Testis (tissue), 3 donors: ENCODE results near the gene TNN. TPM values are rescaled to one million over a fixed set of nuclear protein-coding genes. Genes with fewer than 3 reads are reported as not detected.
"Not testable (repeated sequence)": the region's sequence is repeated elsewhere in the genome, so short reads cannot be mapped to it uniquely, and the experiment has no call there.

Source experiments
- DNase-seq: peaks from one replicate; pipeline ENCODE4 v3.0.0-alpha.2; 2019
- H3K27ac ChIP-seq, 2 donors: fragments of 200-600 bp; sonication (generic); one replicate each; pipeline ENCODE4 v1.5.1; 2019
- H3K27me3 ChIP-seq: fragments of 200-600 bp; sonication (generic); one replicate; pipeline ENCODE4 v1.5.1; 2019
- H3K36me3 ChIP-seq: fragments of 200-600 bp; sonication (generic); one replicate; pipeline ENCODE4 v1.5.1; 2017; ENCODE audit warnings: low read depth; ENCODE audit errors: missing control alignments
- H3K4me1 ChIP-seq: fragments of 200-600 bp; sonication (generic); one replicate; pipeline ENCODE4 v1.5.1; 2019
- H3K4me3 ChIP-seq, 2 donors: fragments of 200-600 bp; sonication (generic); one replicate each; pipeline ENCODE4 v1.5.1; 2017 to 2019
- H3K9me3 ChIP-seq: fragments of 200-600 bp; sonication (generic); one replicate; pipeline ENCODE4 v1.5.1; 2017
- POLR2A ChIP-seq: fragments of 450-650 bp; IDR thresholded peaks from one replicate; pipeline ENCODE4 v1.6.1; 2017; ENCODE audit warnings: antibody characterized with exemption, mild to moderate bottlenecking, moderate library complexity
- WGBS, 2 donors: methylation state at CpG; one replicate each; pipeline ENCODE4 v1.1.5; 2018; 5-methylcytosine and 5-hydroxymethylcytosine counted together
- intact Hi-C: fragments of 100-400 bp; cut with DNase I; formaldehyde crosslinking; loops from one replicate; pipeline ENCODE4 v1.15.1; 2023; ENCODE audit warnings: low total_unique reads
- polyA plus RNA-seq: library from polyadenylated mRNA; stranded (reverse); fragments of 350-450 nt; fragmentation: Illumina TruSeq; extraction: RNeasy Lipid Tissue Mini Kit (QIAGEN cat#74804); gene quantifications from one replicate; pipeline ENCODE4 v1.2.3, GENCODE V29; 2014; ENCODE audit warnings: low read depth, low replicate concordance; ENCODE audit not compliant: insufficient read depth
- total RNA-seq, 2 donors: library from RNA; depleted of rRNA; stranded (reverse); fragments of >200 nt; gene quantifications; one replicate each; pipeline ENCODE4 v1.2.3, GENCODE V29; 2016
- TF ChIP-seq, protein P1 (sequence below), 3 experiments: fragments of 450-650 bp in 2 of 3; fragments of 200-600 bp in 1 of 3; sonication (generic) in 1 of 3; IDR thresholded peaks; one replicate each; pipeline ENCODE4 v1.5.1; 2016 to 2019; ENCODE audit warnings: antibody characterized with exemption in 3 of 3, mild to moderate bottlenecking in 2 of 3, moderate library complexity in 1 of 3

Gene TNN
- total and polyA plus RNA-seq, 3 donors from 2014 or later, result 0.16 to 0.37 (median 0.22) TPM

GRCh38 chr1:175099916-175100315, 32.3 kb downstream of the TNN start:
- Histone ChIP-seq H3K9me3 (no peaks in the 10 kb centered on the region), H3K4me1 (no peaks in the 10 kb centered on the region), H3K27me3 (no peaks in the 10 kb centered on the region), H3K36me3 (no peaks in the 10 kb centered on the region), H3K4me3 (no peak overlapping the region), H3K27ac (no peak overlapping the region)
- WGBS, 2 donors, result 74 to 90% methylated on average over 2 of the region's 2 CpGs
- intact Hi-C loops, result no loop called here
- no peak for DNase-seq
- TF ChIP-seq, protein P1, sequence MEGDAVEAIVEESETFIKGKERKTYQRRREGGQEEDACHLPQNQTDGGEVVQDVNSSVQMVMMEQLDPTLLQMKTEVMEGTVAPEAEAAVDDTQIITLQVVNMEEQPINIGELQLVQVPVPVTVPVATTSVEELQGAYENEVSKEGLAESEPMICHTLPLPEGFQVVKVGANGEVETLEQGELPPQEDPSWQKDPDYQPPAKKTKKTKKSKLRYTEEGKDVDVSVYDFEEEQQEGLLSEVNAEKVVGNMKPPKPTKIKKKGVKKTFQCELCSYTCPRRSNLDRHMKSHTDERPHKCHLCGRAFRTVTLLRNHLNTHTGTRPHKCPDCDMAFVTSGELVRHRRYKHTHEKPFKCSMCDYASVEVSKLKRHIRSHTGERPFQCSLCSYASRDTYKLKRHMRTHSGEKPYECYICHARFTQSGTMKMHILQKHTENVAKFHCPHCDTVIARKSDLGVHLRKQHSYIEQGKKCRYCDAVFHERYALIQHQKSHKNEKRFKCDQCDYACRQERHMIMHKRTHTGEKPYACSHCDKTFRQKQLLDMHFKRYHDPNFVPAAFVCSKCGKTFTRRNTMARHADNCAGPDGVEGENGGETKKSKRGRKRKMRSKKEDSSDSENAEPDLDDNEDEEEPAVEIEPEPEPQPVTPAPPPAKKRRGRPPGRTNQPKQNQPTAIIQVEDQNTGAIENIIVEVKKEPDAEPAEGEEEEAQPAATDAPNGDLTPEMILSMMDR (IDR thresholded peaks at IDR 0.05), result no peak
- no peak for TF ChIP-seq POLR2A

DNA sequence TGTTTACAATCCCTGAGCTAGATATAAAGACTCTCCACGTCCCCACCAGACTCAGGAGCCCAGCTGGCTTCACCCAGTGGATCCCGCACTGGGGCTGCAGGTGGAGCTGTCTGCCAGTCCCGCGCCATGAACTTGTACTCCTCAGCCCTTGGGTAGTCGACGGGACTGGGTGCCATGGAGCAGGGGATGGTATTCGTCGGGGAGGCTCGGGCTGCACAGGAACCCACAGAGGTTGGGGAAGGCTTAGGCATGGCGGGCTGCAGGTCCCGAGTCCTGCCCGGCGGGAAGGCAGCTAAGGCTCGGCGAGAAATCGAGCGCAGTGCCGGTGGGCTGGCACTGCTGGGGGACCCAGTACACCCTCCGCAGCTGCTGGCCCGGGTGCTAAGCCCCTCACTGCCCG, 34.5 kb downstream of the TNN start:
- H3K27me3 ChIP-seq, intact Hi-C loops, H3K27ac ChIP-seq, H3K9me3 ChIP-seq, H3K4me1 ChIP-seq, DNase-seq, H3K4me3 ChIP-seq, H3K36me3 ChIP-seq: not testable (repeated sequence)
- WGBS, 2 donors, result 100% methylated on average over 10 of the region's 21 CpGs; no CpG with 5 or more reads in 1 of the 2 donors

DNA sequence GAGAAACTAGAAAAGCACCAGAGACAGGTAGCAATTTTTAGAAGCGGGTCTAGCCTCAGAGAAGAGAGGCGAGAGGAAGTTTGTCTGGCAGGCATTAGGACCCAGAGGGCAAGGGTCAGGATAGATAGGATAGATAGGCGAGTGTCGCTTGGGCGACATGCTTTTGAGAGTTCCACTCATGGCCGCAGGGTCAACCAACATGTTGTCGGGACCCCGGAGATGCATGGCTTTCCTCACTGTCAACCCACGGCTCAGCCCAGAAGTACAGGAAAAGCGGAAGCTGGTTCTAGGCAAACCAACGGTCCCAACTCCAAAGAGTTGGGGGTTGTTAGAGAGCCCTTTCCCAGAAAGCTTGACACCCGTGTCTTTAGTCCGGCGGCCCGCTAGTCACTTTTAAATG, 38.9 kb downstream of the TNN start:
- H3K9me3 ChIP-seq, H3K4me1 ChIP-seq, H3K27me3 ChIP-seq, H3K27ac ChIP-seq, H3K36me3 ChIP-seq, intact Hi-C loops, H3K4me3 ChIP-seq, DNase-seq: not testable (repeated sequence)
- 90 to 97% methylated on average over 6 to 15 of the region's 15 CpGs for WGBS, 2 donors

DNA sequence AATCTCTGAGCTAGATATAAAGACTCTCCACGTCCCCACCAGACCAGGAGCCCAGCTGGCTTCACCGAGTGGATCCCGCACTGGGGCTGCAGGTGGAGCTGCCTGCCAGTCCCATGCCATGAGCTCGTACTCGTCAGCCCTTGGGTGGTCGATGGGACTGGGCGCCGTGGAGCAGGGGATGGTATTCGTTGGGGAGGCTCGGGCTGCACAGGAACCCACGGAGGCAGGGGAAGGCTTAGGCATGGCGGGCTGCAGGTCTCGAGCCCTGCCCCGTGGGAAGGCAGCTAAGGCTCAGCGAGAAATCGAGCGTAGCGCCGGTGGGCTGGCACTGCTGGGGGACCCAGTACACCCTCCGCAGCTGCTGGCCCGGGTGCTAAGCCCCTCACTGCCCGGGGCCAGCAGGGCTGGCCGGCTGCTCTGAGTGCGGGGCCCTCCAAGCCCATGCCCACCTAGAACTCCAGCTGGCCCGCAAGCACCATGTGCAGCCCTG, 40.7 kb downstream of the TNN start:
- H3K9me3 ChIP-seq, H3K27me3 ChIP-seq, H3K36me3 ChIP-seq, H3K4me3 ChIP-seq, H3K4me1 ChIP-seq, H3K27ac ChIP-seq, DNase-seq, intact Hi-C loops: not testable (repeated sequence)
- 80 to 92% methylated on average over 1 to 19 of the region's 25 CpGs for WGBS, 2 donors

DNA sequence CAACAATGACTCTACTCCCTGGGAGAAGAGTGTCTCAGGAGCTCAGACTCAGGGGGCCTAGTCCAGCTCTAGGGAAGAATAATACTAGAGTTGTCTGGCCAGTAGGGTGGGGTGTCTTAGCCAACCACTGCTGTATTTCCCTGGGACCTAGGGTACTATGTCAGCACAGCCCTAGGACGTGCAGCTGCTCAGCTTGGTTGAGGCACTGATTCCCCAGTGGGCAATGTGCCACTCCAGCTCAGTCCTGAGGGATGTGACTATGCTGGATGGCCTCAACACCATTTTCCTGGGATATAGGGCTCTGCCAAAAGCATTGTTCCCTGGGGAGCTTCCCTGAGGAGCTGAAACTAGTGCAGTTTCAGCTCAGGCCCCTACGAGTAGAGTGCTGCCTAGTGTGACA, 47.4 kb downstream of the TNN start:
- no peak for TF ChIP-seq POLR2A
- TF ChIP-seq, protein P1 (IDR thresholded peaks at IDR 0.05), result no peak
- no peaks in the 10 kb centered on the region for H3K4me1 ChIP-seq
- 40 to 68% methylated on average over 1 to 2 of the region's 2 CpGs for WGBS, 2 donors

GRCh38 chr1:175116210-175116798, 48.7 kb downstream of the TNN start:
- H3K4me3 ChIP-seq, result no peak overlapping the region
- TF ChIP-seq, protein P1 (IDR thresholded peaks at IDR 0.05), result no peak
- no peak for TF ChIP-seq POLR2A
- 79 to 94% methylated on average over 1 of the region's 1 CpG for WGBS, 2 donors
- no peak overlapping the region for H3K27ac ChIP-seq
- intact Hi-C loops, result no loop called here
- no peaks in the 10 kb centered on the region for H3K9me3 ChIP-seq
- no peaks in the 10 kb centered on the region for H3K27me3 ChIP-seq
- H3K4me1 ChIP-seq, result no peaks in the 10 kb centered on the region
- no peaks in the 10 kb centered on the region for H3K36me3 ChIP-seq
- no peak for DNase-seq

More for the DNA sequence above, 47.4 kb downstream of the TNN start:
- H3K4me3 ChIP-seq, result no peak overlapping the region
- H3K9me3 ChIP-seq, result no peaks in the 10 kb centered on the region
- intact Hi-C loops, result no loop called here
- H3K27me3 ChIP-seq, result no peaks in the 10 kb centered on the region
- DNase-seq, result no peak
- H3K36me3 ChIP-seq, result no peaks in the 10 kb centered on the region
- no peak overlapping the region for H3K27ac ChIP-seq
